Retinal pigment epithelial cell (primary cell): ENCODE data around the gene FAM193A.

Experiments used
- DNase-seq: peaks from one replicate; pipeline ENCODE4 v3.0.0-alpha.2; 2010; ENCODE audit warnings: low read depth
- H3K4me3 ChIP-seq: 2 replicates; pipeline ENCODE4 v1.5.1; 2011; ENCODE audit warnings: mild to moderate bottlenecking, low read length, control low read depth, moderate library complexity
- CTCF ChIP-seq: conservative IDR thresholded peaks from 2 replicates; pipeline ENCODE4 v1.5.1; 2011; ENCODE audit warnings: low read depth, low read length, control low read depth, inconsistent platforms

FAM193A gene

GRCh38 chr4:2570036-2570435 lies 33.6 kb downstream of the FAM193A start:
- H3K4me3 ChIP-seq = no peak overlapping the region
- TF ChIP-seq CTCF = no peak

GRCh38 chr4:2570551-2571222 lies 34.2 kb downstream of the FAM193A start:
- no peak for TF ChIP-seq CTCF
- no peak overlapping the region for H3K4me3 ChIP-seq
- DNase-seq = no peak

More at GRCh38 chr4:2570036-2570435, 33.6 kb downstream of the FAM193A start:
- no peak for DNase-seq

- DNase-seq = no peak
- H3K4me3 ChIP-seq = no peak overlapping the region
- no peak for TF ChIP-seq CTCF
Observed at GRCh38 chr4:2572076-2572475, 35.6 kb downstream of the FAM193A start.

GRCh38 chr4:2572866-2573265 lies 36.4 kb downstream of the FAM193A start:
- DNase-seq = no peak
- no peak for TF ChIP-seq CTCF
- H3K4me3 ChIP-seq = no peak overlapping the region

GRCh38 chr4:2574009-2574408 lies 37.6 kb downstream of the FAM193A start:
- DNase-seq = no peak
- no peak for TF ChIP-seq CTCF
- H3K4me3 ChIP-seq = no peak overlapping the region

- H3K4me3 ChIP-seq = no peak overlapping the region
- TF ChIP-seq CTCF = no peak
- DNase-seq = no peak
Observed at GRCh38 chr4:2574863-2575262, 38.4 kb downstream of the FAM193A start.

- no peak for TF ChIP-seq CTCF
- H3K4me3 ChIP-seq = no peak overlapping the region
- DNase-seq = no peak
Observed at GRCh38 chr4:2576290-2576689, 39.8 kb downstream of the FAM193A start.
